Ishikawa (cell line): ENCODE results near the gene SCG2.

ENCODE experiments used
- CEBPB ChIP-seq: IDR thresholded peaks from 2 replicates; pipeline ENCODE4 v1.6.1; 2012
- CREB1 ChIP-seq: IDR thresholded peaks from 2 replicates; pipeline ENCODE4 v1.6.1; 2012; ENCODE audit warnings: low read depth
- EGR1 ChIP-seq: IDR thresholded peaks from 2 replicates; pipeline ENCODE4 v1.6.1; 2012
- EP300 ChIP-seq: IDR thresholded peaks from 2 replicates; pipeline ENCODE4 v1.6.1; 2012; ENCODE audit warnings: borderline replicate concordance
- FOXM1 ChIP-seq: IDR thresholded peaks from 2 replicates; pipeline ENCODE4 v1.6.1; 2012; ENCODE audit warnings: low read depth, borderline replicate concordance
- MAX ChIP-seq: IDR thresholded peaks from 2 replicates; pipeline ENCODE4 v1.6.1; 2012
- NFIC ChIP-seq: IDR thresholded peaks from 2 replicates; pipeline ENCODE4 v1.6.1; 2012
- RAD21 ChIP-seq: IDR thresholded peaks from 2 replicates; pipeline ENCODE4 v1.6.1; 2012; ENCODE audit warnings: low read depth
- REST ChIP-seq: IDR thresholded peaks from 2 replicates; pipeline ENCODE4 v1.6.1; 2012; ENCODE audit warnings: low read depth, mild to moderate bottlenecking
- TAF1 ChIP-seq: IDR thresholded peaks from 2 replicates; pipeline ENCODE4 v1.6.1; 2012; ENCODE audit warnings: low read depth, mild to moderate bottlenecking
- TCF12 ChIP-seq: IDR thresholded peaks from 2 replicates; pipeline ENCODE4 v1.6.1; 2012; ENCODE audit warnings: low read depth
- TEAD4 ChIP-seq: IDR thresholded peaks from 2 replicates; pipeline ENCODE4 v1.6.1; 2012
- YY1 ChIP-seq: IDR thresholded peaks from 2 replicates; pipeline ENCODE4 v1.6.1; 2012; ENCODE audit warnings: low read depth
- ZBTB7A ChIP-seq: IDR thresholded peaks from 2 replicates; pipeline ENCODE4 v1.6.1; 2012; ENCODE audit warnings: low read depth
- TF ChIP-seq, protein P1 (sequence below): IDR thresholded peaks from 2 replicates; pipeline ENCODE4 v1.6.1; 2012

SCG2 gene

DNA sequence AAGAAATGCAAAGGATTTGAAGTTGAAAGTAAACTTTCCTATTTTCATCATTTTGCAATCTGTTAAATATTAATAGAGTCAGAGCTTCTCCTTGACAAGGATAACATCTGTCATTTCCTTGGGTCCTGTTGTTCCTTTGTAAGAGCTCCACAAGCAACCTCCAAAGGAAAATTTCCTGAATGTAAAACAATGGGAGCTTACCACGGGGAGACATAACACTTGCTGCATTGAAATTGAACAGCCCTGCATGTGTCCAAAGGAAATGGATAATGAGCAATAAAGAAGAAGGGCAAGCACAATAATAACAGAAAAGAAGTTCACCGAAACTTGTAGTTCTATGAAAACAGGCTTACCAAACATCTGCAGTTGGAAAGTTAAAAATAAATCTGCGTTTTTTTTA lies 42.0 kb upstream of the SCG2 start:
- TF ChIP-seq CREB1, result no peak
- no peak for TF ChIP-seq CEBPB
- TF ChIP-seq ZBTB7A, result no peak
- TF ChIP-seq, protein P1, sequence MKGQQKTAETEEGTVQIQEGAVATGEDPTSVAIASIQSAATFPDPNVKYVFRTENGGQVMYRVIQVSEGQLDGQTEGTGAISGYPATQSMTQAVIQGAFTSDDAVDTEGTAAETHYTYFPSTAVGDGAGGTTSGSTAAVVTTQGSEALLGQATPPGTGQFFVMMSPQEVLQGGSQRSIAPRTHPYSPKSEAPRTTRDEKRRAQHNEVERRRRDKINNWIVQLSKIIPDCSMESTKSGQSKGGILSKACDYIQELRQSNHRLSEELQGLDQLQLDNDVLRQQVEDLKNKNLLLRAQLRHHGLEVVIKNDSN, result no peak
- TF ChIP-seq NFIC, result no peak
- TF ChIP-seq FOXM1, result no peak
- TF ChIP-seq MAX, result no peak

DNA sequence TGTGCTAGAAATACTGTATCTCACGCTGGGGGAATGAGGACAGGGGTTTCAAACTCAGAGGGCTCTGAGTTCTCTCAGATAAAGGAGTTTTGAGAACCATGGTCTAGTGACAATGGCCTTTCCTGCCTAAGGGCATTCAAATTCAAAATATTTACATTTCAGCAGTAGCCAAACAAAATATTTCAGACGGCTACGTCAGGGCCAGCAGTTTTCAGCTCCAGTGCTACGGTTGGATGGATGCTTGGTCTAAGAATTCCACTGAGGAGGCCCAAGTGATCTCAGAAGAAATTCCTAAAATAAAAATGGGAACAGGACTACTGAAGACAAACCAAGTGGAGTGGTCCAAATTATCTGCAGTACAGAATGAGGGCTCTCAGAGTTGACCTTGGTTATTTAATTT lies 41.1 kb upstream of the SCG2 start:
- TF ChIP-seq FOXM1, result no peak

- no peak for TF ChIP-seq MAX
- TF ChIP-seq TAF1, result no peak
- TF ChIP-seq FOXM1, result no peak
- TF ChIP-seq, protein P1, result no peak
- TF ChIP-seq REST, result no peak
- TF ChIP-seq TCF12, result no peak
- TF ChIP-seq YY1, result no peak
- no peak for TF ChIP-seq RAD21
- no peak for TF ChIP-seq NFIC
Measured at GRCh38 chr2:223642506-223642905, 40.3 kb upstream of the SCG2 start.

GRCh38 chr2:223641082-223641481 lies 38.9 kb upstream of the SCG2 start:
- TF ChIP-seq RAD21, result no peak
- no peak for TF ChIP-seq ZBTB7A

DNA sequence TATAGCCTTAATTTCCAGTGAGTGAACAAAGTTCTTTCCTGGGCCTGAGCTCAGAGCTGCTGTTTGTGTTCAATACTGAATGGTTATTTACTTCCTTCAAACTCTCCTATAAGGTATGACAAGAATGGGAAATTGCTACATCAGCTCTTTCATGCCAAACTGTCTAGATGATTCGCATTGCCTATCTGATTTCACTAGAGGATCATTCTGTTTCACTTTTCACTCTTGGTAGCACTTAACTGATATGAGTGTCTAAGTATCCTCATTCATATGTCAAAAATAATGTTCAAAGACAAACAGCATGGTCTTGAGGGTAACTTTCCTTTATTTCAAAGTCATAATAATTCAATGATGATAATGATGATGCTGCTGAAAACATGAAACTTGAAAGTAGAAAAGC lies 32.9 kb upstream of the SCG2 start:
- no peak for TF ChIP-seq TEAD4

DNA sequence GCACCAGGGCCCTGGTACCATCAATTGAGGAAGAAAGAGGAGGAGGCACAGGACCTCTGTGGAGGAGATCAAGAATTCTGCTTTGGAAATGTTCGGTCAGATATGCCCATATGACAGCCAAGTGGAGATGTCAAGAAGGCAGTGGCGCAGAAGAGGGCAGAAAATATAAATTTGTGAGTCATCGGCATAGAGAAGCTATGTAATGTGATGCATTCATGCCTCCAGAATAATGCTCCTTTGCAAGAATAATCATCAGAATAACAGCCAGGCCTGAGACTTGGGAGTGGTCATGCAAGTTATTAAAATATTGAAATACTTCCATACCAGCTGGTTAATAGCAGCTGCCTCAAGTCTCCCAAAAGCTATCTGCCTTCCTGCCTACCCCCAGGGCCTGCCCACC lies 32.1 kb upstream of the SCG2 start:
- TF ChIP-seq MAX (no peak), EP300 (no peak), TAF1 (no peak), ZBTB7A (no peak), CREB1 (no peak), NFIC (no peak), FOXM1 (no peak), CEBPB (no peak), REST (no peak), RAD21 (no peak), EGR1 (no peak), TEAD4 (no peak), YY1 (no peak), TCF12 (no peak)
- TF ChIP-seq, protein P1, result no peak

- no peak for TF ChIP-seq NFIC
- TF ChIP-seq TAF1, result no peak
- no peak for TF ChIP-seq YY1
- no peak for TF ChIP-seq CREB1
- TF ChIP-seq TEAD4, result no peak
- TF ChIP-seq RAD21, result no peak
- TF ChIP-seq FOXM1, result no peak
- TF ChIP-seq EGR1, result no peak
- TF ChIP-seq, protein P1, result no peak
- TF ChIP-seq CEBPB, result no peak
- no peak for TF ChIP-seq ZBTB7A
- no peak for TF ChIP-seq MAX
- TF ChIP-seq TCF12, result no peak
- TF ChIP-seq REST, result no peak
- no peak for TF ChIP-seq EP300
Measured at GRCh38 chr2:223633656-223634055, 31.5 kb upstream of the SCG2 start.
